HepG2 (cell line): ENCODE data around the gene CXCR2. TPM values are rescaled to one million over a fixed set of nuclear protein-coding genes. Genes with fewer than 3 reads are reported as not detected.

Source experiments
- ATAC-seq: fragments of 200-7000 bp; cut with Tn5 transposase; 3 replicates; pipeline ENCODE4 v1.9.1; 2020; ENCODE audit warnings: mild to moderate bottlenecking, moderate library complexity
- BruUV-seq: library from RNA; stranded (reverse); fragments of 400-500 nt; replicated peaks from 2 replicates; lab custom pipeline; 2021; lab: Mats Ljungman, UMichigan
- CTCF ChIA-PET: fragments of 300-600 bp; formaldehyde crosslinking; extraction: SDS; loops from one replicate; lab custom pipeline; 2021; ENCODE audit warnings: low total read pairs, inconsistent platforms, low intra/inter-chr PET ratio; lab: Yijun Ruan, JAX
- POLR2A ChIA-PET: fragments of 350-600 bp; sonication (Branson Sonifier 250); formaldehyde crosslinking; loops from one replicate; lab custom pipeline; 2020; ENCODE audit warnings: antibody characterized with exemption, inconsistent platforms; lab: Yijun Ruan, JAX
- DNase-seq: peaks from one replicate; pipeline ENCODE4 v3.0.0-alpha.2; 2015; ENCODE audit warnings: low spot score
- FAIRE-seq: peaks from 3 replicates; lab custom pipeline; 2011; peaks lifted over from hg19 to GRCh38; lab: Jason Lieb, UNC
- H2AFZ ChIP-seq: one replicate; pipeline ENCODE4 v1.6.1; 2011; ENCODE audit warnings: low read length, inconsistent platforms
- H3K27ac ChIP-seq: fragments of 300-600 bp; 3 replicates; pipeline ENCODE4 v1.8.0; 2011; ENCODE audit warnings: mixed run types, mild to moderate bottlenecking, mixed read lengths, low read length, inconsistent platforms; ENCODE audit not compliant: insufficient read depth; ENCODE audit errors: extremely low read length
- H3K27me3 ChIP-seq, 2 experiments: fragments of 200-600 bp in 1 of 2; 2 replicates in 1 of 2; 3 replicates in 1 of 2; pipeline versions ENCODE4 v1.6.0 to v1.8.0; 2011; ENCODE audit warnings: low read length in 2 of 2, mild to moderate bottlenecking in 2 of 2, moderate library complexity in 2 of 2, inconsistent platforms in 1 of 2; ENCODE audit not compliant: insufficient read depth in 2 of 2, control insufficient read depth in 1 of 2
- H3K36me3 ChIP-seq, 2 experiments: fragments of 200-600 bp in 1 of 2; replicated peaks in 1 of 2; 2 replicates in 1 of 2; 3 replicates in 1 of 2; pipeline versions ENCODE4 v1.5.1 to v1.8.0; 2011; ENCODE audit warnings: low read length in 2 of 2, inconsistent platforms in 1 of 2; ENCODE audit not compliant: insufficient read depth in 2 of 2, control insufficient read depth in 1 of 2
- H3K4me1 ChIP-seq: 2 replicates; pipeline ENCODE4 v1.5.1; 2012; ENCODE audit warnings: low read length, inconsistent platforms; ENCODE audit not compliant: insufficient read depth
- H3K4me2 ChIP-seq: 2 replicates; pipeline ENCODE4 v1.6.0; 2011; ENCODE audit warnings: low read depth, low read length, inconsistent platforms
- H3K4me3 ChIP-seq, 3 experiments: fragments of 200-600 bp in 1 of 3; sonication (generic), shearing (Covaris generic) in 1 of 3; replicated peaks in 1 of 3; 2 replicates each; pipeline ENCODE4 v1.5.1; 2011 to 2016; ENCODE audit warnings: low read length in 3 of 3, inconsistent platforms in 2 of 3, low read depth in 2 of 3, mild to moderate bottlenecking in 2 of 3, control low read depth in 1 of 3, mixed read lengths in 1 of 3; ENCODE audit not compliant: insufficient read depth in 1 of 3
- H3K79me2 ChIP-seq: one replicate; pipeline ENCODE4 v1.6.1; 2011; ENCODE audit warnings: low read length, inconsistent platforms; ENCODE audit not compliant: insufficient read depth
- H3K9ac ChIP-seq: 2 replicates; pipeline ENCODE4 v1.6.0; 2011; ENCODE audit warnings: mild to moderate bottlenecking, low read depth, low read length, inconsistent platforms; ENCODE audit not compliant: insufficient read depth
- H3K9me3 ChIP-seq: 2 replicates; pipeline ENCODE4 v1.5.1; 2012; ENCODE audit warnings: mild to moderate bottlenecking, low read length
- H4K20me1 ChIP-seq: 2 replicates; pipeline ENCODE4 v1.6.0; 2011; ENCODE audit warnings: inconsistent platforms, mild to moderate bottlenecking, low read length, moderate library complexity; ENCODE audit not compliant: insufficient read depth
- REL ChIP-seq: sonication (generic); formaldehyde crosslinking; conservative IDR thresholded peaks from 2 replicates; pipeline ENCODE4 v1.8.0; 2022; ENCODE audit warnings: mild to moderate bottlenecking, missing genetic modification reagents, moderate library complexity
- STAG1 ChIP-seq: sonication (generic); formaldehyde crosslinking; IDR thresholded peaks from 2 replicates; pipeline ENCODE4 v1.4.0; 2020; ENCODE audit warnings: missing genetic modification reagents
- TEAD3 ChIP-seq: optimal IDR thresholded peaks from 2 replicates; pipeline ENCODE3; 2016; ENCODE audit warnings: borderline replicate concordance
- XRCC5 ChIP-seq: fragments of 200-400 bp; formaldehyde crosslinking; optimal IDR thresholded peaks from 2 replicates; pipeline ENCODE3; 2017; ENCODE audit warnings: mild to moderate bottlenecking, low read length
- ZNF510 ChIP-seq: sonication (generic); formaldehyde crosslinking; IDR thresholded peaks from 2 replicates; pipeline ENCODE4 v1.4.0; 2020; ENCODE audit warnings: low read depth, mild to moderate bottlenecking, missing genetic modification reagents
- WGBS: methylation state at CpG from one replicate; pipeline ENCODE4 v1.1.6; 2017; ENCODE audit warnings: low lambda C conversion rate; 5-methylcytosine and 5-hydroxymethylcytosine counted together
- in situ Hi-C: cut with HindIII; loops from 2 replicates; pipeline ENCODE4 v1.10.0; 2017; ENCODE audit warnings: low pct_unique_long_range_greater_than_20kb; ENCODE audit not compliant: extremely low pct_ligation_motif_present
- intact Hi-C: fragments of 100-400 bp; cut with micrococcal nuclease; formaldehyde crosslinking; loops from one replicate; pipeline ENCODE4 v1.10.0; 2022; ENCODE audit not compliant: unreplicated experiment
- polyA plus RNA-seq, 8 experiments: library from polyadenylated mRNA; depleted of rRNA in 3 of 8; stranded (reverse) in 7 of 8; unstranded in 1 of 8; fragments of >200 nt; fragmentation: Illumina TruSeq in 4 of 8; extraction: Trizol in 4 of 8; gene quantifications; 2 replicates each; pipeline versions ENCODE4 v1.2.1 to v1.2.3, GENCODE V29; 2011 to 2016; ENCODE audit warnings: low read depth in 4 of 8, missing spikeins in 1 of 8, mixed read lengths in 1 of 8; ENCODE audit not compliant: insufficient read depth in 1 of 8
- total RNA-seq, 5 experiments: library from RNA; depleted of rRNA; stranded (reverse); fragments of >200 nt; fragmentation: Illumina TruSeq; extraction: Trizol; gene quantifications; 2 replicates each; pipeline ENCODE4 v1.2.3, GENCODE V29; 2016; ENCODE audit warnings: low read depth in 1 of 5
- TF ChIP-seq, protein P1 (sequence below): sonication (generic); formaldehyde crosslinking; IDR thresholded peaks from 2 replicates; pipeline ENCODE4 v1.4.0; 2020; ENCODE audit warnings: missing genetic modification reagents

CXCR2 gene
- total and polyA plus RNA-seq, 2 of the 13 experiments (the other 11 are each of a cell fraction or from before 2014, with no cell fraction given), result not detected

- no peak overlapping the region for H3K27ac ChIP-seq
- POLR2A ChIA-PET, result no interaction called here
- in situ Hi-C loops (no loop called here), intact Hi-C loops (no loop called here)
- no peak for ATAC-seq
- no peak overlapping the region for H3K9ac ChIP-seq
- no peak overlapping the region for H2AFZ ChIP-seq
- 0% methylated on average over 1 of the region's 1 CpG for WGBS
- no peak for DNase-seq
- FAIRE-seq, result no peak
- TF ChIP-seq, protein P1, sequence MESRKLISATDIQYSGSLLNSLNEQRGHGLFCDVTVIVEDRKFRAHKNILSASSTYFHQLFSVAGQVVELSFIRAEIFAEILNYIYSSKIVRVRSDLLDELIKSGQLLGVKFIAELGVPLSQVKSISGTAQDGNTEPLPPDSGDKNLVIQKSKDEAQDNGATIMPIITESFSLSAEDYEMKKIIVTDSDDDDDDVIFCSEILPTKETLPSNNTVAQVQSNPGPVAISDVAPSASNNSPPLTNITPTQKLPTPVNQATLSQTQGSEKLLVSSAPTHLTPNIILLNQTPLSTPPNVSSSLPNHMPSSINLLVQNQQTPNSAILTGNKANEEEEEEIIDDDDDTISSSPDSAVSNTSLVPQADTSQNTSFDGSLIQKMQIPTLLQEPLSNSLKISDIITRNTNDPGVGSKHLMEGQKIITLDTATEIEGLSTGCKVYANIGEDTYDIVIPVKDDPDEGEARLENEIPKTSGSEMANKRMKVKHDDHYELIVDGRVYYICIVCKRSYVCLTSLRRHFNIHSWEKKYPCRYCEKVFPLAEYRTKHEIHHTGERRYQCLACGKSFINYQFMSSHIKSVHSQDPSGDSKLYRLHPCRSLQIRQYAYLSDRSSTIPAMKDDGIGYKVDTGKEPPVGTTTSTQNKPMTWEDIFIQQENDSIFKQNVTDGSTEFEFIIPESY, result no peak
- peaks cover 20% of the 10 kb centered on the region for H3K4me1 ChIP-seq
- peaks cover 4 to 34% of the 10 kb centered on the region in 2 experiments for H3K27me3 ChIP-seq
- no peaks in the 10 kb centered on the region for H4K20me1 ChIP-seq
- BruUV-seq, result no TSS peak
- H3K79me2 ChIP-seq, result no peaks in the 10 kb centered on the region
- no peaks in the 10 kb centered on the region for H3K36me3 ChIP-seq
- no peaks in the 10 kb centered on the region for H3K9me3 ChIP-seq
- H3K4me3 ChIP-seq, result no peak overlapping the region
- no peak overlapping the region for H3K4me2 ChIP-seq
- CTCF ChIA-PET, result no interaction called here
Measured at GRCh38 chr2:218168016-218168415, 42.2 kb downstream of the CXCR2 start.

GRCh38 chr2:218168635-218169462 lies 43.0 kb downstream of the CXCR2 start:
- Histone ChIP-seq H3K79me2 (no peaks in the 10 kb centered on the region), H3K36me3 (no peaks in the 10 kb centered on the region), H3K9me3 (no peaks in the 10 kb centered on the region), H3K4me3 (no peak overlapping the region), H2AFZ (no peak overlapping the region), H3K4me2 (no peak overlapping the region), H3K27ac (no peak overlapping the region), H3K27me3 (peaks cover 4 to 26% of the 10 kb centered on the region in 2 experiments; a peak in 4 of 5 replicates), H3K4me1 (peaks cover 22% of the 10 kb centered on the region), H3K9ac (no peak overlapping the region), H4K20me1 (no peaks in the 10 kb centered on the region)
- DNase-seq (peak; percentile 65), FAIRE-seq (peak; percentile 93), ATAC-seq (peak; percentile 86)
- ChIA-PET CTCF (interaction anchor here (0.7 kb wide), 1 partner anchor 518 kb away, joined by 3 read pairs; no protein-coding TSS in a partner anchor), POLR2A (no interaction called here)
- in situ Hi-C loops, result no loop called here
- WGBS, result 25% methylated on average over 9 of the region's 9 CpGs
- BruUV-seq, result no TSS peak
- intact Hi-C loops, result no loop called here
- TF ChIP-seq ZNF510 (CRISPR knock-in tag), result no peak
- no peak for TF ChIP-seq TEAD3 (CRISPR knock-in tag)
- no peak for TF ChIP-seq REL (CRISPR knock-in tag)
- TF ChIP-seq STAG1 (CRISPR knock-in tag), result peak; percentile 59
- peak; percentile 71 for TF ChIP-seq XRCC5
